ENCODE measurements around the gene CCL3.
"Not testable (repeated sequence)": the region's sequence is repeated elsewhere in the genome, so short reads cannot be mapped to it uniquely, and the experiment has no call there.

Gene CCL3

DNA sequence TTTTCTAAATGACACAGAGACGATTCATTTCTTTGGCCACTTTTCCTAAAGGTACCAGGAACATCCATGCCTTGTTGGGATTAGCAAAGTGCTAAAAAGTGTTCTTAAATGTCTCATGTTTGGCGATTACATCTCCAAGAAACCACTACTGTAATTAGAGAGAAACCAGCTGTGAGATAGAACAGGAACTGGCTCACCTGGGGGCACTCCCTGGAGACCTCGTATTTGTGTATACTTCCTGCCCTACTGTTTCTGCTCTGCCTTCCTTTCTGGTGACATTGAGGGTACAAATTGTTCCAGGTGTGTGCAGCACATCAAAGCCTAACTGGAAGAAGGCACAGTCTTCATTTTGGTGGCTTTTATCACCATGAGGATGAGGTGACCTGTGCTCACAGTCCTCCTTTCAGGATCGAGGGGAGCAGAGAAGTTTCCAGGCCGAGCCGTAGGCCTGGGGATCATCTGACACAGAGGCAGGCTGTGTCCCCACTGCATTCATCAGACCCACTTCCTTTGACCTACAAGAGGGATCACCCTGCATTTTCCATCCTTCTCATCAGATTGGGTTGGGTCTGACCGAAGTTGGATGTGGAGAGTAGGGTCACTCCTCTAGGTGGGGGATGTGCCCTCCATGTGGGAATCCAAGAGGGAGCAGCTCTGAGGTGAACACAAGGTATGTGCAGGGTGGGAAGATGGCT is 37.4 kb upstream of the CCL3 start:
- H3F3A ChIP-seq (ENCODE audit: low read depth) = no peaks in the 10 kb centered on the region
- H3K4me2 ChIP-seq (ENCODE audit: low read depth, low read length, poor library complexity, severe bottlenecking) = no peak overlapping the region
- no peak overlapping the region for H2AFZ ChIP-seq (ENCODE audit: low read length)

GRCh38 chr17:36124879-36125824 is 35.2 kb upstream of the CCL3 start:
- H3F3A ChIP-seq (ENCODE audit: low read depth) = no peaks in the 10 kb centered on the region
- no peaks in the 10 kb centered on the region for H3K79me2 ChIP-seq (ENCODE audit: insufficient read depth, low read length)
- no peak overlapping the region for H2AFZ ChIP-seq (ENCODE audit: low read length)
- H3K4me1 ChIP-seq (ENCODE audit: insufficient read depth, low read length, poor library complexity, severe bottlenecking) = peaks cover 7% of the 10 kb centered on the region
- H3K27me3 ChIP-seq (ENCODE audit: insufficient read depth, low read length, poor library complexity, severe bottlenecking) = no peaks in the 10 kb centered on the region
- H3K9me2 ChIP-seq (replicated peaks; ENCODE audit: low read depth, low read length) = no peaks in the 10 kb centered on the region
- no peak for TF ChIP-seq EZH2phosphoT487 (IDR thresholded peaks at IDR 0.05; ENCODE audit: borderline replicate concordance)
- TF ChIP-seq, protein P1, sequence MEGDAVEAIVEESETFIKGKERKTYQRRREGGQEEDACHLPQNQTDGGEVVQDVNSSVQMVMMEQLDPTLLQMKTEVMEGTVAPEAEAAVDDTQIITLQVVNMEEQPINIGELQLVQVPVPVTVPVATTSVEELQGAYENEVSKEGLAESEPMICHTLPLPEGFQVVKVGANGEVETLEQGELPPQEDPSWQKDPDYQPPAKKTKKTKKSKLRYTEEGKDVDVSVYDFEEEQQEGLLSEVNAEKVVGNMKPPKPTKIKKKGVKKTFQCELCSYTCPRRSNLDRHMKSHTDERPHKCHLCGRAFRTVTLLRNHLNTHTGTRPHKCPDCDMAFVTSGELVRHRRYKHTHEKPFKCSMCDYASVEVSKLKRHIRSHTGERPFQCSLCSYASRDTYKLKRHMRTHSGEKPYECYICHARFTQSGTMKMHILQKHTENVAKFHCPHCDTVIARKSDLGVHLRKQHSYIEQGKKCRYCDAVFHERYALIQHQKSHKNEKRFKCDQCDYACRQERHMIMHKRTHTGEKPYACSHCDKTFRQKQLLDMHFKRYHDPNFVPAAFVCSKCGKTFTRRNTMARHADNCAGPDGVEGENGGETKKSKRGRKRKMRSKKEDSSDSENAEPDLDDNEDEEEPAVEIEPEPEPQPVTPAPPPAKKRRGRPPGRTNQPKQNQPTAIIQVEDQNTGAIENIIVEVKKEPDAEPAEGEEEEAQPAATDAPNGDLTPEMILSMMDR (conservative IDR thresholded peaks at IDR 0.05; ENCODE audit: low read length) = no peak
- H3K36me3 ChIP-seq (ENCODE audit: insufficient read depth, low read length) = no peaks in the 10 kb centered on the region
- no peak overlapping the region for H3K9ac ChIP-seq (ENCODE audit: low read depth, low read length, poor library complexity, severe bottlenecking)
- no peak overlapping the region for H3K4me2 ChIP-seq (ENCODE audit: low read depth, low read length, poor library complexity, severe bottlenecking)
- H4K20me1 ChIP-seq (ENCODE audit: insufficient read depth, low read length, poor library complexity, severe bottlenecking) = no peaks in the 10 kb centered on the region
- no peak overlapping the region for H3K4me3 ChIP-seq (ENCODE audit: low read length, poor library complexity, severe bottlenecking)
- H3K9me3 ChIP-seq (ENCODE audit: insufficient read depth, low read depth, low read length) = peaks cover 11% of the 10 kb centered on the region; the same call in 1 of the 2 replicates

More for the DNA sequence above, 37.4 kb upstream of the CCL3 start:
- Histone ChIP-seq H3K79me2 (ENCODE audit: insufficient read depth, low read length) (no peaks in the 10 kb centered on the region), H3K9ac (ENCODE audit: low read depth, low read length, poor library complexity, severe bottlenecking) (no peak overlapping the region), H3K27me3 (ENCODE audit: insufficient read depth, low read length, poor library complexity, severe bottlenecking) (no peaks in the 10 kb centered on the region), H3K9me2 (replicated peaks; ENCODE audit: low read depth, low read length) (no peaks in the 10 kb centered on the region), H3K4me1 (ENCODE audit: insufficient read depth, low read length, poor library complexity, severe bottlenecking) (peaks cover 7% of the 10 kb centered on the region), H3K9me3 (ENCODE audit: insufficient read depth, low read depth, low read length) (peaks cover 11% of the 10 kb centered on the region; the same call in 1 of the 2 replicates), H3K36me3 (ENCODE audit: insufficient read depth, low read length) (no peaks in the 10 kb centered on the region), H3K4me3 (ENCODE audit: low read length, poor library complexity, severe bottlenecking) (no peak overlapping the region), H4K20me1 (ENCODE audit: insufficient read depth, low read length, poor library complexity, severe bottlenecking) (no peaks in the 10 kb centered on the region)
- TF ChIP-seq, protein P1 (conservative IDR thresholded peaks at IDR 0.05; ENCODE audit: low read length) = no peak
- TF ChIP-seq EZH2phosphoT487 (IDR thresholded peaks at IDR 0.05; ENCODE audit: borderline replicate concordance) = no peak

DNA sequence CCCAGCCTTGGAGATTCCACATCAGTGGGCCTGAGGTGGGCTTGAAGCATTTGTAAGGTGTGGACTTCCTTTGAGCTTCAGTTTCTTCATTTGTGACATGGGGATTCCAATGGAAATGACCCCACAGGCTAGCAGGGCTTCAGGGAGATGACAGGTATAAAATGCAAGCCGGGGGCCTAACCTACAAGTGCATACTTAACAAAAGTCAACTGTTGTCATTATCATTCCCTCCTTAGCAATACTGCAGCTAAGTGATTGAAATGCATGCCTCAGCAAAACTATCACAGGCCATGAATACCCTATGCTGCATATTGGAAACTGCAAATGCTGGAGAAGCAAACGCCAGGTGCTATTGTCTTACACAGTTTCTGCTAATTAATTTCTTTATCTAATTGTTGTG is 33.5 kb upstream of the CCL3 start:
- H3K9me2 ChIP-seq (replicated peaks; ENCODE audit: low read depth, low read length) = no peaks in the 10 kb centered on the region
- no peaks in the 10 kb centered on the region for H4K20me1 ChIP-seq (ENCODE audit: insufficient read depth, low read length, poor library complexity, severe bottlenecking)
- peaks cover 11% of the 10 kb centered on the region; the same call in 1 of the 2 replicates for H3K9me3 ChIP-seq (ENCODE audit: insufficient read depth, low read depth, low read length)
- H3F3A ChIP-seq (ENCODE audit: low read depth) = no peaks in the 10 kb centered on the region
- H3K9ac ChIP-seq (ENCODE audit: low read depth, low read length, poor library complexity, severe bottlenecking) = no peak overlapping the region
- H3K4me1 ChIP-seq (ENCODE audit: insufficient read depth, low read length, poor library complexity, severe bottlenecking) = peaks cover 7% of the 10 kb centered on the region
- no peak overlapping the region for H3K4me3 ChIP-seq (ENCODE audit: low read length, poor library complexity, severe bottlenecking)
- TF ChIP-seq, protein P1 (conservative IDR thresholded peaks at IDR 0.05; ENCODE audit: low read length) = no peak
- TF ChIP-seq EZH2phosphoT487 (IDR thresholded peaks at IDR 0.05; ENCODE audit: borderline replicate concordance) = no peak
- H3K27me3 ChIP-seq (ENCODE audit: insufficient read depth, low read length, poor library complexity, severe bottlenecking) = no peaks in the 10 kb centered on the region
- no peaks in the 10 kb centered on the region for H3K36me3 ChIP-seq (ENCODE audit: insufficient read depth, low read length)
- H2AFZ ChIP-seq (ENCODE audit: low read length) = no peak overlapping the region
- no peak overlapping the region for H3K4me2 ChIP-seq (ENCODE audit: low read depth, low read length, poor library complexity, severe bottlenecking)
- H3K79me2 ChIP-seq (ENCODE audit: insufficient read depth, low read length) = no peaks in the 10 kb centered on the region

DNA sequence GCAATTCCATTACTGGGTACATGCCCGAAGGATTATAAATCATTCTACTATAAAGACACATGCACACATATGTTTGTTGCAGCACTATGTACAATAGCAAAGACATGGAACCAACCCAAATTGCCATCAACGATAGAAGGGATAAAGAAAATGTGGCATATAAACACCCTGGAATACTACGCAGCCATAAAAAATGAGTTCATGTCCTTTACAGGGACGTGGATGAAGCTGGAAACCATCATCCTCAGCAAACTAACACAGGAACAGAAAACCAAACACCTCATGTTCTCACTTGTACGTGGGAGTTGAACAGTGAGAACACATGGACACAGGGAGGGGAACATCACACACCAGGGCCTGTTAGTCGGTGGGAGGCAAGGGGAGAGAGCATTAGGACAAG is 31.2 kb upstream of the CCL3 start:
- H3K36me3 ChIP-seq (ENCODE audit: insufficient read depth, low read length); H3K4me3 ChIP-seq (ENCODE audit: low read length, poor library complexity, severe bottlenecking); H3K27me3 ChIP-seq (ENCODE audit: insufficient read depth, low read length, poor library complexity, severe bottlenecking); H3K79me2 ChIP-seq (ENCODE audit: insufficient read depth, low read length); H3K9me2 ChIP-seq (replicated peaks; ENCODE audit: low read depth, low read length); H3K9ac ChIP-seq (ENCODE audit: low read depth, low read length, poor library complexity, severe bottlenecking); H4K20me1 ChIP-seq (ENCODE audit: insufficient read depth, low read length, poor library complexity, severe bottlenecking); H2AFZ ChIP-seq (ENCODE audit: low read length); H3K4me1 ChIP-seq (ENCODE audit: insufficient read depth, low read length, poor library complexity, severe bottlenecking); H3K4me2 ChIP-seq (ENCODE audit: low read depth, low read length, poor library complexity, severe bottlenecking); H3F3A ChIP-seq (ENCODE audit: low read depth): not testable (repeated sequence)
- H3K9me3 ChIP-seq (ENCODE audit: insufficient read depth, low read depth, low read length) = peaks cover 10% of the 10 kb centered on the region; the same call in 1 of the 2 replicates

Measured in Loucy (cell line).